ENCODE results near the gene YWHAQ.

YWHAQ gene

DNA sequence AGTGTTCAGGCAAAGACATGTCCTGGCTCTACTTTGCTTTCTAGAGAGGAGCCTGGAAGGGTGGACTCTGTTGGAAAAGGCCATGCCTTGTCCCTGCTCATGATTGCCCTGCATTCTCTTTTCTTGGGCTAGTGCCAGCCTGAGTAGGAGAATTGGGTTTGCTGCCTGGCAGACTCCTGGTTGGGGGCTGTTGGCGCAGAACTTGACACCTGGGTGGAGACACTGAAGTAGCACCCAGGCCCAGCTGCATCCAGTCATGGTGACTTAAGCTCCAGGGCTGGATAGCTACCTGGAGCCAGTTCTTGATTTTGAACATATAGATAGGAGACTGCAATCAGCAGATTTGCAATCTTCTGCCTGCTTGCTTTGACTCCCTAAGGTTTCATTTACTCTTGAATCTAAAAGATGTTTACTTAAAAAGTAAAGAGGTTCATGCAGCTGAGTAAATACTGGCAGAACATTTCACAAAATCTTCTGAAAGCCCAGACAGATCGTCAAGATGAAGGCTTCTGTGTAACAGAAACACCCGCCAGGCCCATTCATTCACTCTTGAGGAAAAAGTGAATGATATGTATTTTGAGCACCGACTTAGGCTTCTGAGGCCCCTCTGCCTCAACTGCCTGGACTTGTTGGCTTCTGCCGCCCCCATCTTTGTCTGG is 38.0 kb upstream of the YWHAQ start:
- no peak for TF ChIP-seq CTCF (IDR thresholded peaks at IDR 0.05)

- TF ChIP-seq CTCF (IDR thresholded peaks at IDR 0.05), result no peak
These were observed 37.0 kb upstream of the YWHAQ start for GRCh38 chr2:9667826-9668225.

DNA sequence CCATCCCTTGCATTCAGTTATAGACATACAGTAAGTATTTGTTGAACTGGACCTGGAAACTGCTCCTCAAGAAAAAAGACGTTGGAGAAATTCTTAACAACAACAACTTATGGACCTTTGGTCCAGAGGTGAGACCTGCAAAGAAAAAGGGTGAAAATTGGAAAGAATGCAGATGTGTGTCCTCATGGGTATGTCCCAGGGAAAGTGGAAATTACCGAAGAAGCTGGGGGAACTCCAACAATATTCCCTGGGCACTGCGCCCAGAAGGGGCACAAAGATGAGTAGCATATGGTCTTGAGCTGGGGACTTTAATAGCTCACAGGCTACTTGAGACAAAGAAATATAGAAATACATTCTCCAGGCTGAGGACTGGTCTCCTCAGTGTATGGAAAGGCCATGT is 35.5 kb upstream of the YWHAQ start:
- TF ChIP-seq CTCF (IDR thresholded peaks at IDR 0.05), result no peak

DNA sequence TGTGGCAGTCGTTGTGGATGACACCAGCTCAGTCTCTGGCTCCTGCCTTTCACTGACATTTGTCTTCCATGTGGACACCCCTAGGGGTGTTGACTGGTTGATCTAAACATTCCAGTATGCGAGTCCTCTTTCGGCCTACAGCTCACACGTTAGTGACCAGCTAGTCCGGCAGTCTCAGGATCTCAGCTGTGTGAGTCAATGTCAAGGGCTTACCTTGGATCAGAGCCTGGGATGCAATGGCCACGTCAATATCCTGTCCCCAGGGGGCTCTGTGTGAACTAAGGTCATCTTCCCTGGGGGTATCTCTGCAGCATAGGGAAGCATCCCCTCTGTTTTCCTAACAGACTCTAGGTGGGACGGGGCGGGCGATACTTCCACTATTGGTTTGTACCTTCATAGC is 35.1 kb upstream of the YWHAQ start:
- no peak for TF ChIP-seq CTCF (IDR thresholded peaks at IDR 0.05)

DNA sequence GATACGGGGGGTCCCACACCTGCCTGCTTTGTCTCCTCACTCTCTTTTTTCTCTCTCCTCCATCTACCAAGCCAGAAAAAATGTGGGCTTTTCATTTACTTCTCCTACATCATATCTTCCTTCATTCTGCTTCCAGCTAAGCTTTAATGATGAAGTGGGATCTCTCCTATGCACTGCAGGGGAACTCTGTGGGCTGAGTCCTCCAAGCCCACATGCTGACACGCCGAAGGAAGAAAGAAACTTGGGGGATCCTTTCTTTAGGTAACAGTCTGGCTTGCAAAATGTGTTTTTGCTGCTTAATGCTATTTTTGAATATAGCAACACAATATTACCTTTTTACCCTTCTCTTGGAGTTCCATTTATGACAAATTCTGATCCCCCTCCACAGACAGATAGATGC is 33.6 kb upstream of the YWHAQ start:
- TF ChIP-seq CTCF (IDR thresholded peaks at IDR 0.05), result no peak

DNA sequence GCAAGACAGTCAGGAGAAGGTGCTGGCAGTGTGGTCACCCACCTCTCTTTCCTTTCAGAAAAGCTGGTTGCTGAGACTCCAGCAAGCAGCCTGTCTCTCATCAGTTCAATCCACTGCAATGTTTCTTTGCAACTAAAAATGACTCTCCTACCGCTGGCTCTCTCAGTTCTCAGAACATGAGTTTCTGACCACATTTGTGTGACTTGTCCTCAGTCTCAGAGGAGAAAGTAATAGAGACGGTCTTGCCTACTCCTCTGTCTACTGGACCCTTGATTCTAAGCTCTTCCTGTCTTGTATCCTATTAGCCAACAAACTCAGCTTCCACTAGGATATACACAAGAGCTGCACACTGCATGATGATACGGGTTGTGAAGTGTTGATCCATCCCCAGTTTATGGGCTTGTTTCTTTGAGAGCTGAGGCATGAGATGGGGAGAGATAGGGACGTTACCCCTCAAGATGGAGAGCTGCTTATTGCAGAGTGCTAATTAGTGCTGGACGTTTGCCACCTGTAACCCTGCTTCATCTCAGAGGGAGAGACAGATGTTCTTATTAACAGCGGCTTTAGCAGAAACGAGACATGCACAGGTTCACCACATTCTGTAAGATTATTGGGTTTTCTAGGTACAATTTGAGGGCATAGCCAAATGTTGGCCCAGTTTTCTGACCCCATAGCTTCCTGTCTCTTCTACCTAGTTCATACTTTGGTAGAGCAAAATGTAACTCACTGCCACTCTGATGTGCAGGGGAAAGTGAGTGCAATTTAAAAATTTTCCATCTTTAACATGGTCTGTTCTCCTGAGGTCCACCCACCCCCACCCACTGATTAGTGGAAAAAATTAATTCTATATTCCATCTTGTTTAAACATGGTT is 32.4 kb upstream of the YWHAQ start:
- TF ChIP-seq CTCF (IDR thresholded peaks at IDR 0.05), result no peak

GRCh38 chr2:9661261-9661660 is 30.5 kb upstream of the YWHAQ start:
- no peak for TF ChIP-seq CTCF (IDR thresholded peaks at IDR 0.05)

All from LNCAP (cell line).